HL-60 (cell line): Measurements from ENCODE around the gene AGTR1.
A peak's percentile ranks its signal among the peaks of the same experiment; 100 is the strongest.
"Not testable (repeated sequence)": the region's sequence is repeated elsewhere in the genome, so short reads cannot be mapped to it uniquely, and the experiment has no call there.

Source experiments
- DNase-seq, 2 experiments: peaks; one replicate each; pipeline ENCODE4 v3.0.0-alpha.2; 2010 to 2020; ENCODE audit warnings: low read depth in 1 of 2, low spot score in 1 of 2
- H3K27ac ChIP-seq: fragments of 250-450 bp; sonication (Bioruptor Pico); replicated peaks from 2 replicates; pipeline ENCODE4 v1.5.1; 2020; ENCODE audit warnings: mild to moderate bottlenecking, moderate library complexity
- H3K27me3 ChIP-seq: fragments of 250-450 bp; sonication (Bioruptor Pico); 2 replicates; pipeline ENCODE4 v1.5.1; 2021; ENCODE audit warnings: mild to moderate bottlenecking, moderate library complexity; ENCODE audit not compliant: insufficient read depth, poor library complexity, severe bottlenecking
- H3K4me3 ChIP-seq: replicated peaks from 2 replicates; pipeline ENCODE4 v1.5.1; 2011; ENCODE audit warnings: mild to moderate bottlenecking, control low read depth, low read length; ENCODE audit not compliant: insufficient read depth
- CTCF ChIP-seq: IDR thresholded peaks from one replicate; pipeline ENCODE4 v1.5.1; 2011; ENCODE audit warnings: low read length, control low read depth, inconsistent platforms; ENCODE audit not compliant: insufficient read depth
- GABPA ChIP-seq: IDR thresholded peaks from 2 replicates; pipeline ENCODE4 v1.6.1; 2012; ENCODE audit warnings: low read depth
- POLR2AphosphoS5 ChIP-seq: IDR thresholded peaks from 2 replicates; pipeline ENCODE4 v1.6.1; 2012; ENCODE audit warnings: low read depth
- SPI1 ChIP-seq: IDR thresholded peaks from 2 replicates; pipeline ENCODE4 v1.6.1; 2012; ENCODE audit warnings: low read depth, mild to moderate bottlenecking, borderline replicate concordance
- TF ChIP-seq, protein P1 (sequence below): IDR thresholded peaks from 2 replicates; pipeline ENCODE4 v1.6.1; 2012; ENCODE audit warnings: low read depth; ENCODE audit not compliant: insufficient replicate concordance

AGTR1 gene

DNA sequence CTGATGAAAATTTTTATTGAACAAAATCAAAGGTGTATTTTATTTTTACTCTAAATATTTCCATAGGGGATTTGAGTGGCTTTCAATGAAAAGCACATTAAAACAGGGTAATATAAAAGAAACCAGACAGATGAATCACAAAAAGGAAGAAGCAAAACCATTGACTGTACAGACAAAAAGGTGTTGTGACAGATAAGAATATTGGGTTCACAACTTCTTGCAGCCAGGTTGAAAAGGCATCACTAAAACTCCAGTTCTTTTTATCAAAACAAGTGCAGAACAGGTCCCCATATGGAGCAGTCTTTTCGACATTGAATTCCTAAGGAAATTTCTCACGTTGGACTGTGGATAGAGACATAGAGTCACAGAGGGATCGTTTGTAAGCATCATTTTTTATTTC lies 53.8 kb downstream of the AGTR1 start:
- no peak for DNase-seq
- Histone ChIP-seq H3K27ac (no peak overlapping the region), H3K27me3 (no peaks in the 10 kb centered on the region), H3K4me3 (no peak overlapping the region)
- no peak for TF ChIP-seq SPI1

GRCh38 chr3:148753385-148753784 lies 55.7 kb downstream of the AGTR1 start:
- not testable (repeated sequence) for H3K4me3 ChIP-seq, H3K27ac ChIP-seq, H3K27me3 ChIP-seq, DNase-seq

GRCh38 chr3:148755570-148755969 lies 57.9 kb downstream of the AGTR1 start:
- H3K4me3 ChIP-seq = no peak overlapping the region
- peak overlapping the region; percentile 65 for H3K27ac ChIP-seq
- TF ChIP-seq CTCF = no peak
- TF ChIP-seq SPI1 = no peak
- TF ChIP-seq, protein P1, sequence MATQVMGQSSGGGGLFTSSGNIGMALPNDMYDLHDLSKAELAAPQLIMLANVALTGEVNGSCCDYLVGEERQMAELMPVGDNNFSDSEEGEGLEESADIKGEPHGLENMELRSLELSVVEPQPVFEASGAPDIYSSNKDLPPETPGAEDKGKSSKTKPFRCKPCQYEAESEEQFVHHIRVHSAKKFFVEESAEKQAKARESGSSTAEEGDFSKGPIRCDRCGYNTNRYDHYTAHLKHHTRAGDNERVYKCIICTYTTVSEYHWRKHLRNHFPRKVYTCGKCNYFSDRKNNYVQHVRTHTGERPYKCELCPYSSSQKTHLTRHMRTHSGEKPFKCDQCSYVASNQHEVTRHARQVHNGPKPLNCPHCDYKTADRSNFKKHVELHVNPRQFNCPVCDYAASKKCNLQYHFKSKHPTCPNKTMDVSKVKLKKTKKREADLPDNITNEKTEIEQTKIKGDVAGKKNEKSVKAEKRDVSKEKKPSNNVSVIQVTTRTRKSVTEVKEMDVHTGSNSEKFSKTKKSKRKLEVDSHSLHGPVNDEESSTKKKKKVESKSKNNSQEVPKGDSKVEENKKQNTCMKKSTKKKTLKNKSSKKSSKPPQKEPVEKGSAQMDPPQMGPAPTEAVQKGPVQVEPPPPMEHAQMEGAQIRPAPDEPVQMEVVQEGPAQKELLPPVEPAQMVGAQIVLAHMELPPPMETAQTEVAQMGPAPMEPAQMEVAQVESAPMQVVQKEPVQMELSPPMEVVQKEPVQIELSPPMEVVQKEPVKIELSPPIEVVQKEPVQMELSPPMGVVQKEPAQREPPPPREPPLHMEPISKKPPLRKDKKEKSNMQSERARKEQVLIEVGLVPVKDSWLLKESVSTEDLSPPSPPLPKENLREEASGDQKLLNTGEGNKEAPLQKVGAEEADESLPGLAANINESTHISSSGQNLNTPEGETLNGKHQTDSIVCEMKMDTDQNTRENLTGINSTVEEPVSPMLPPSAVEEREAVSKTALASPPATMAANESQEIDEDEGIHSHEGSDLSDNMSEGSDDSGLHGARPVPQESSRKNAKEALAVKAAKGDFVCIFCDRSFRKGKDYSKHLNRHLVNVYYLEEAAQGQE = no peak
- TF ChIP-seq GABPA = no peak
- TF ChIP-seq POLR2AphosphoS5 = no peak
- no peaks in the 10 kb centered on the region for H3K27me3 ChIP-seq
- no peak for DNase-seq

GRCh38 chr3:148756311-148756710 lies 58.6 kb downstream of the AGTR1 start:
- TF ChIP-seq, protein P1 = no peak
- TF ChIP-seq SPI1 = no peak
- TF ChIP-seq CTCF = no peak
- no peak for TF ChIP-seq POLR2AphosphoS5
- no peak for TF ChIP-seq GABPA
- Histone ChIP-seq H3K4me3 (no peak overlapping the region), H3K27me3 (no peaks in the 10 kb centered on the region), H3K27ac (peak overlapping the region; percentile 65)
- DNase-seq = peak; percentile 64 to 76
